Umbilical cord (tissue), 2 donors: ENCODE results near the gene IGSF21. TPM values are rescaled to one million over a fixed set of nuclear protein-coding genes. Genes with fewer than 3 reads are reported as not detected.

ENCODE experiments used
- DNase-seq: peaks from one replicate; pipeline ENCODE4 v3.0.0-alpha.2; 2015; ENCODE audit warnings: low spot score
- total RNA-seq: library from RNA; depleted of rRNA; stranded (reverse); fragments of >200 nt; gene quantifications from one replicate; pipeline ENCODE4 v1.2.3, GENCODE V29; 2014; ENCODE audit warnings: low replicate concordance; ENCODE audit not compliant: insufficient read depth

Gene IGSF21
- total RNA-seq, 1 donor from 2014 or later = 6.0 TPM

DNA sequence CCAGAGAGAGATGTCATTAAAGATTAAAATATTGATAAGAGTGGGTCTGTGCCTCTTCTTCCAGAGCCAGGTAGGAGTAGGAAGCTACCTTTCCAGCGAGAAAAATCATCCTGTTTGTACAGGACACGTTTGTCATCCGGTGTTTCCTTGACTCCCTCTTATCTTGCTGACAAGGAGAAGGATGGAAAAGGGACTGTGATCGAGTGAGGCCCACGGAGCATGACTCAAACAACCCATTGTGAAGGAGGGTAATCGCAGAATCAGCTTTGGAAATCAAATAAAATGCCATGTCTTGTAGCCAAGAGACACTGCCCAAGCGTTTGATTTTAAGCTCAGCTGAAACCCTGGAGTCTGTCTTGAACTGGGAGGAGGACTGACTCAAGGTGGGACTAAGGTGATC is 97.7 kb downstream of the IGSF21 start:
- no peak for DNase-seq

DNA sequence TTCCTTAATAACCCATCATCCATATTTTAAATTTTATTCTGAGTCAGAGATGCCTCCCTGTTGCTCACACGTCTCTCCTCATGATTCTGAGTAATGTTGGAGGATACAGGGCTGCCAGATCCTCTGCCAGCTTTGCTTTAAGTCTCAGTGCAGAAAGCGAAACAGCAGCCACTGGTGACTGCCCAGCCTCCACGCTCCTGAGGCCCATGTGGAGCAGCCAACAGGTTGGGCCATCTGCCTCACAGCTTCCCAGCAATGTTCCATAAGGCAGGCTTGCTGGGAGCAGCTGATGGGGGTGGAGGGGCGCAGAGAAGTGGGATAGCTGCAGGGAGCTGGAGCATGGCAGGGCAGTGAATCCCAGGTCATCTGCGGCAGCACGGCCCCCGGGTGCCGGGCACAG is 104.2 kb downstream of the IGSF21 start:
- peak; percentile 84 for DNase-seq

DNA sequence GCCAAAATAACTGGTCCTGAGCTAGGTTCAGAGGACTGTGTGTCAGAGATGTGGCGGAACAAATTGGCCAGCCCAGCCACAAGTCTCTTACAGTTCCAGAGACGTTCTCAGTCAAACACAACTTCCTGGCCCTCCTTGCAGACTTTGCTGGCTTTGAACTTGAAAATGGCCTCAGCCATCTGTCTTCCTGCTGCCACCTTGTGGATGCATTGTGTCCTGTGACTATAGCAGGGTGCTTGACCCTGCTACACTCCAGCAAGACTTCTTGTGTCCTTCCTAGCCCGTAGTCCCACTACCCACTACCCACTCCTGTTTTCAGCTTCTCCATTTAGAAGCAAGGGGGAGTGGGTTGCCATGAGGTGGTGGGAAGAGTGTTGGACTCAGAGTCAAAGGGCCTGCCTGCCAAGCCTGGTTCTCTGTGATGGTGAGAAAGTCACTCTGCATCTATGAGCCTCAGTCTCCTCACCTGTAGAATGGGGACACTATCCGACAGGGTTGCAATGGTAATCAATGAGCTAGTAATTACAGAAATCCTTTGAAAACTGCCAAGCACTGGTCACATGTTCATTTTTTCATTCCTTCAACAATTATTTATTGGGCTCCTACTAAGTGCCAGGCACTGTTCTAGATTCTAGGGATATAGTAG is 109.9 kb downstream of the IGSF21 start:
- no peak for DNase-seq

DNA sequence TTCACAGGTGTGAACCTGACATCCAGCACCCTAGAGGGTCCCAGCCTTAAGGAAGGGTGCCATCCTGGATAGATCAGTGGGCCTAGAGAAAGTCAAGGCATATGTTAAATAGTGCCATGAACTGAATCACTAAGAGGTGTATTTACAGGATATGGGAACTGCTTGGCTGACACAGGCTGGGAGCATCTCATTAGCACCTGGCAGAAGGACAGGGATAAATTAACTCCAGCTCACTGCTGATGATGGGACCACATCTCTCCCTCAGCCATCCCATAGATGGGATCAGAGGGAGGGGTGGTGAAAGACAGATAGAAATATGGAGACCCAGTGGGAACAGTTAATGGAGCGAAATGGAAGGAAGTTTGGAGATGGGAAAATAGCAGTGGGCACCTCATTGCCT is 122.0 kb downstream of the IGSF21 start:
- no peak for DNase-seq

DNA sequence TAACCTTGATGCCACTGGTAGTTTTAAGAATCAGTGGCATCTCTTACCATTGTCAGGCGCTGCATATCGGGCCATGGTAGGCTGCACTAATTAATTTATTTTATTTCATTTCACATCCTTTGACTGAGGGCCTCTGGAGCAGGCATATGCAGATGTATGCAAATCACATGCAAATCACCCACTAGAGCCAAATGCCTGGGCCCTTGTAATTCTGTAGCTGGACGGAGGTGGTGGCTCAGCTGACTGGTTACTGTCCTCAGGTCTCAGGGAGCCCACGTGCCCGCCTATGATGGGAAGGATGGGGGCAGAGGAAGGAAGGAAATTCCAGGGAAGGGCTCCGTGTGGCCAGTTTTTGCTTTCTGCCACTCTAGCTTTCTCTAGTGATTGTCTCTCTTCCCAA is 122.7 kb downstream of the IGSF21 start:
- DNase-seq = no peak

DNA sequence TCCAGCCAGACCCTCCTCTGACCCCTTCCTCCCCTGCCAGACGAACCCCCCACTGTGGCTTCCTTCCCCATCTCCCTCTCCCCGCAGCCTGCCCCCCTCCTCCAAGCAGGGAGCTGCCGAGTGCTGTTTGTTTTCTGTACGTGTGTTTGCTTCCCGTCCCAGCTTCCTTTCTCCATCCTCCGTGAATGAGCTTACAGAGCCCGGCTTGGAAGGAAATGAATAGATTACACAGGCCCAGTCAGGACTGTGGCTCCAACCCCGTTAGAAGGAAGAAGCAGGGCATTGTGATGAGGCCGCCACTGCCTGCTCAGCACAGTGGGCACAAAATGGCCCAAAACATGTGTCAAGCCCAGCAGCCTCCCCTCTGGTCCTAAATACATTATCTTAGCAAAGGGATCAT is 123.2 kb downstream of the IGSF21 start:
- DNase-seq = no peak

DNA sequence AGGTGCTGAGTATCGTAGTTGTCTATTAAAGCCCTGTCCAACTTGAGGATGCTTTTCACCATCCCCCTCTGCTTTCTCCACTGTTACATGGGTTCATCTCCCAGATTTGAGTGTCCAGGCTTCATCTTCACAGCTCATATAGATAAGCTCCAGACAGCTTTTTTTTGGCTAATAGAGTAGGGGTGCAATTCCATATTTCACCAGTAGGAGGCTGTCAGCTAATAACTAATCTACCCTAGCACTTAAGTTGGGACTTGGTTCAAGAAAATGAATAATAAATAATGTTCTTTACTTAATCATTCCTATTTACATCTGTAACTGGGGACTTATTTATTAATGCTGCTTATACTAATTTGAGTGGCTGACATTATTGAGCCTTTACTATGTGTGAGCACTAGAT is 124.5 kb downstream of the IGSF21 start:
- DNase-seq = no peak

DNA sequence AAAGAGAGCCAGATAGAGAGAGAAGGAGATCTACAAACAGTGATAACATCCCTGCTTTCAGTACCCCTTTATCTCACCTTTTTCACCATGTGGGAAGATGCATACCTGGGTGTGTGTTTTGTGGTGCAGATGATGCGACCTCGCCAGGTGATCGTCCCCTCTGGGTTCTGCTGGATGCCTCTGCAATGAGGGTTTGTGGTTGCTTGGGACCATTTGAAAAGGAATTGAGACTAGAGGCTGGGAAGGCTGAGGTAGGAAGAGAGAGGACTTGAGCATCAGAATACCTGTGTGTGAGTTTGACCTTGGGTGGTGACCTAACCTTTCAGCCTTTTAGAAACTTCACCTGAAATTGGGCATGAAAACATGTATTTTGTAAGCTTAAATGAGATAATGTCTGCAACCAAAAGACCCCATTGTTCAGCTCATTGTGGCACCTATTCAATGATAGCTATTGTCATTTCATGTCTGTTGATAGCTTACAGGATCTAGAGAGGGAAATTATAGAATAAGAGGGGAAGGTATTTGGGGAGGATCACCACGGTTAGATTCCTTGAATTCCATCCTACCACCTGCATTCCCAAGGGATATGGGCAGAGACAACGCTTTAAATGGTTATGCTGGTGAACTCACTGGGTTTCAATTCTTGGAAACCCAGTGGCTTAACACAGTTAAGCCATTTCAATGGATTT is 125.7 kb downstream of the IGSF21 start:
- no peak for DNase-seq

DNA sequence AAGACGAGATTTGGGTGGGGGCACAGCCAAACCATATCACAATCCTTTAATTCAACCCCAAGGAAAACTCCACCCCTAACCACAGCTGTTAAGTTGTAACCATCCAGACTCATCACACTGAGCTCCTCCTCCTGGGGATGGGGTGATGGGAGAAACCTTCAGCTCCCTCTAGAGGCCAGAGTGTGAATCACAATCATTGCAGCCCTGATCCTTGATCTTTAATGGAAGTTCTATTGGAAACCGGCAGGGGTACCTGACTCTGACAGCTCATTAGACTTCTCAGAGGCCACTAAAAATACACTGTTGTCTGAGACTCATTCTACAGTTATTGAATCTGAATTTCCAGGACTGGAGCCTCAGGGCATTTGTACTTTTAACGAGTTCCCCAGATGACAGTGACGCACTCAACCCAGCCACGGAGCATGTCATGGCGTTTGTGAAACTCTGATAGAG is 127.2 kb downstream of the IGSF21 start:
- peak; percentile 31 for DNase-seq

DNA sequence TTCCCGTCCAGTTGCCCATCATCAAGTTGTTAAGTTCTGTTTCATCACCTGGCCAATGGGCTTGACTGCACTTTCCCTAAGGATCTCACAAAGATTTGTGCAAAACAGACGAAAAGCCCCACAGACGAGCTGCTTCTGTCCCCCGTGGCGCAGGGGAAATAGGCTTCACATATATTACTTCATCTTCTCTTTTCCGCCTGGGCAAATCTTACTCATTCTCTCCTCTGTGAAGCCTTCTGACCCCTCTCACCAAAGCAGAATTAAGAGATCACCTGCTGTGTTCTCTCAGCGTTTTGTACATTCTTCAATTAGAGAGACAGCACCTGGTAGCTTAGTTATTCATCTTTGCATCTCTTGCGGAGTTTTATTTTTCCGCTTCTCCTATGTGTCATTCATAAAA is 129.8 kb downstream of the IGSF21 start:
- DNase-seq = no peak

DNA sequence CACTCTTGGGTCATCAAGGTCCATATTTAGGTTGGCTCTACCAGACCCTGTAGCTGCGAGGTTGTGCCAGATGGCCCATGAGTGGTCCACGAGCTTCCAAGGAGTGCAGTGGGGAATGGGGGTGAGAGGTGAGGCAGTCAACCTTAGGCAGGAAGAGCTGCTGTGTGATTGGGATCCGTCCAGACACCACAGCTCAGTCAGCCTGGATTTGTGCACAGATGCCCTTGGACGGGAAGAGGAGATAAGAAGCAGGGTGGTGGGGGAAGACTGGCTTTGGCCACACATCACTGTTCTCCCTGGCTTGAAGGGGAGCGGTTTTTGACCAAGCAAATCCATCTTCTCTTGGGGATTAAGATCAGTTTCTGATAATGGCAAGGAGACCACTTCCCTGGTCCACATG is 130.6 kb downstream of the IGSF21 start:
- DNase-seq = no peak

DNA sequence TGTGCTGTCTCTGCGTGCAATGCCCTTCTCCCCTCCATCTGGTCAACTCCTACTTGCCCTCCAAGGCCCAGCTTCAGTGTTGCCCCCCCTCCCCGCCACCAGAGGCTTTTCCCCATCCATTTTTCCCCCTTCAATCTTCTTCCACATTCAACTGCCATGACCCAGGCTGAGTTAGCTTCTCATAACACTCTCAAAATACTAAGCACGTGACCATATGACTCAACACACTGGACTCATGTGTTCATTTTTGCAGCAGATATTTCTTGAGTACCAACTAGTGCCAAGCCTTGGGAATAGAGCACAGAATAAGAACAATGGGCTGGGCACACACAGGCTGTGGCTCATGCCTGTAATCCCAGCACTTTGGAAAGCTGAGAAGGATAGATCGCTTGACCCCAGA is 132.1 kb downstream of the IGSF21 start:
- DNase-seq = no peak

DNA sequence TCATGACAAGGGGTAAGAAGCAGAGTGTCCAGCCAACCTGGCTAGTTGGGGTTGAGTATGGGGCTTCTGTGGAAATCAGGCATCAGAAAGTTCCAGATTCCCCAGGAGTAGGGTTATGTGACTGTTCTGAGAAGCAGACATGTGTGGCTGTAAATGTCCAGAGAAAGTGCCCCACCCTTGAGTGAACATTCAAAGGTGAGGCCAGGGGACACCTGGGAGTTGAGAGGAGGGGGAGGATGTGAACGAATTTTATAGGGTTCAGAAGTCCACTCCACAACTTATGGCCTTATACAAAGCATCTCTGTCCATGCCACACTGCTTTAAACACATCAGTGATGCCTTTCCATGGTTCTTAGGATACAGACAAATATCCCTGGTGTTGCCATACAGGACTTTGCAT is 133.3 kb downstream of the IGSF21 start:
- DNase-seq = no peak

DNA sequence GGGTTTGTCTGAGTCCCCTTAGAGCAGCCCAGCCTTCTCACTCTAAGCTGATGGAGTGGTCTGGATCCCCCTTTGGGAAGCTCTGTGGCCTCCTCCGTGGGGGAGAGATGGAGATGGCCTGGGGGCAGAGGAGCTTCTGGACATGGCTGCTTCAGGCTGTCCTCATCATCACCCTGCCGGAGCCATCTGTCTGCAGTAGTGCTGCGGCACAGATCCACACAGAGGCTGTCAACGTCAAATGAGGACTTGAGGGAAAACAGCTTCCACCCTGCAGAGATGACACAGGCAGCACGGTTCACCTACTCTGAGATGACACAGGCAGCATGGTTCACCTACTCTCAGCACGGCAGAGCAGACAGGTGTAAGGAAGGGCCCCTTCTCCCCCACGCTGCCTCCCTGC is 134.3 kb downstream of the IGSF21 start:
- DNase-seq = no peak

DNA sequence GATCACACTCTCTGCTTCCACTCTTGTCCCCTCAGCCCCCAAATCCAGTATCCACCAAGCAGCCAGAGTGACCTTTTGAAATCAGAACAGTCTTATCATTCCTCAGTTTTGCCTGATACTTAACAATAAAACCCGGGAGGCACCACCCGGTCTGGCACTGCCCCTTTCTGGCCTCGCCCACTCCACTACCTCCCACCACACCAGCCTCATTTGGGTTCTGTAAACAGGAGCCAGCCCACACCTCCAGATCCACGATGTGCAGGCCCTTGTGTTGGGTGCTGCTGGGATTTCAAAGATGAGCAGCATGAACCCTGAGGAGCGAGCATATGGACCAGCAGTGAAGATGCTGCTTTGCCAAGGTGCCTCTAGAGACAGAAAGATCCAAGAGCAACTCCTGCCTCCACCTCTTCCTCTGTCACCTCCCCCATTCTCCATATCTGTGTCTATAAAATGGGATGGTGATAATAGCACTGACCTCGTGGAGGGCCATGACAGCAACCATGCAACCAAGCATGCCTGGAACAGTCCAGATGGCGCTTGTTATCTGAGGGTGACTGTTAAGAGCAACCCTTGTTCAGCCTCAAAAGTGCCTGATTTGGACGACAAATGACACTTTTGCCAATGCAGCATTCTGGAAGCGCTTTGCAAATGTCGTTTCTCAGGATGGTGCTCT is 136.0 kb downstream of the IGSF21 start:
- DNase-seq = no peak

DNA sequence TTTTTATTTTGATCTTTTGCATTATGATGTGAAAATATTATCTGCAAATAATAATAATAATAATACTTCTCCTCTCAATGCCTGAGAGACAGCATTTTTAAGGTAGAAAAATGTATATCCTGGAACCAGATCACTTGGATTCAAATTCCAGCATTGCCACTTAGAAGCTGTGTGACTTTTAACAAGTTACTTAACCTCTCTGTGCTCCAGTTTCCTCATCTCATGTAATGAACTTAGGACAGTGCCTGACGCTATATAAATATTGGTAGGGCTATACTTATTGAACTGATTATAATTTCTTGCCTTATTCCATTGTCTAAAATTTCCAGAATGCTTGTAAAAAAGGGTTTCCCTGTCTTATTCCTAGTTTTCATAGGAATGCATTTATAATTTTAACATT is 137.2 kb downstream of the IGSF21 start:
- no peak for DNase-seq

DNA sequence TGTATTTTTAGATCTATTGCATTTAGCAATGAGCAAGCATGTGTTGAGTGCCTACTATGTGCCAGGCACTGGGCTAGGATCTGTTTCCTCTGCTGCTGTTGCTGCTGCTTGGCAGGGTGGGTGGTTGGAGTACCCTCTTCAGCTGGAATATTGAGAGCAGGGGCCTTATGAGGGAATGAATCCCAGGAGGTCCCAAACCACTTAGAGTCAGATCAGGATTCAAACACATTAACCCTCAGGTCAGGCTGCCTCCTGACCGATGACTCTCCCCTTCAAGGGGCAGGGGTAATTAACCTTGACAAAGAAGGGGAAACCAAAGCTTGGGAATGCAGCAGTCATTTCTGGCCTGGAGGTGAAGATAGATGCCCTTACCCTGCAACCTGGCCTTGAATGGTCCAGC is 138.0 kb downstream of the IGSF21 start:
- no peak for DNase-seq

DNA sequence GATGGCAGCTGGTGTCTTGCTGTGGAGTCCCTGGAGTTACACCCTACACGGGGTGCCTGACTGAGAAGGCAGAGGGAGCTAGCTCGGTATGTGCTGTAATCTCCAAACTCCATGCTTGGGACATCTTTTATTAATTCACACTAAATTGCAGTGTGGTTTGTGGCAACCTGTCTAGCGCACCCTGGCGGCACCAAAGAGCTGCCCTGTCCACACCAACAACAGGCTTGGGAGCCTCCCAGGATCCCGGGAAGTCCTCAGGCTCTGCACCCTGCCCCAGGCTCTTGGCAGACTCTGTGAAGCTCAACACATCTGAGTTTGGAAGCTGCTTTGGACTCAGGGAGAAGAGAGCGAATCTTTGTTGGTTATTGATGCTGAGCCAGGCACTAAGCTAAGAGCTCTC is 138.9 kb downstream of the IGSF21 start:
- no peak for DNase-seq

DNA sequence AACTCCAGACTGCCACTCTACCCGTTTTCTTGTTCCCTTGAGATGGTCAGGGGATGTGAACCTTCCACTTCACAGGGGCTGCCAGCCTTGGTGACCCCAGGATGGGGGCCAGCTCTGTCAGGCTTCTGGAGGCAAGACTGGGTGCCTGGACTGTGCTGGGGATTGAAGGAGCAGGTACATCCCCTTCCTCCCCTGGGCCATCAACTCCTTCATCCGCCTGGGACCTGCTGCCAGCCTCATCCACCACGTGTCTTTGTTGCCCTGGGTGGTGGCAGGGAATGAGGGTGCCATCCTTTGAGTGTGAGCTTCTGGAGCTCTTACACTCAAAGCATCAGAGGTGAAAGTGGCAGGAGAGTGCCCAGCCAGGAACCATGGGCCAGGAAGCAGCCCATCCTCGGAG is 139.6 kb downstream of the IGSF21 start:
- DNase-seq = no peak

DNA sequence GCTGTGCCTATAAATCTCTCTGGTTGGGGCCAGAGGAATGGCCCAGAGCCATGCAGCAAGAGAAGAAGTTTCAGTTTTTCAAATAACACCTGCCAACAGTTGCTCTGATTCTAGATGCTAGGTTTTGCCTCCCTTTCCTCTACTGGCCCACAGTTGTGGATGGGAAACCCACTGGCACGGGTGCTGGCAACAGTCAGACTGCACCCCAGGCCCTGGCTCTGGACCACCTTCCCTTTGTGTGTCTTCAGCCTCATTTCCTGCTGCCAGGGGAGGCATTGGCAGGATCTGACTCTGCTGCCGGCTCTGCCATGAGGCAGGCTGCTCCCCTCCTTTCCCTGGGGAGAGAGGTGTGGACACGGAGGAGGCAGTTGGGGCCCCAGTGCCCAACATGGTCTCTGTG is 142.0 kb downstream of the IGSF21 start:
- DNase-seq = no peak

DNA sequence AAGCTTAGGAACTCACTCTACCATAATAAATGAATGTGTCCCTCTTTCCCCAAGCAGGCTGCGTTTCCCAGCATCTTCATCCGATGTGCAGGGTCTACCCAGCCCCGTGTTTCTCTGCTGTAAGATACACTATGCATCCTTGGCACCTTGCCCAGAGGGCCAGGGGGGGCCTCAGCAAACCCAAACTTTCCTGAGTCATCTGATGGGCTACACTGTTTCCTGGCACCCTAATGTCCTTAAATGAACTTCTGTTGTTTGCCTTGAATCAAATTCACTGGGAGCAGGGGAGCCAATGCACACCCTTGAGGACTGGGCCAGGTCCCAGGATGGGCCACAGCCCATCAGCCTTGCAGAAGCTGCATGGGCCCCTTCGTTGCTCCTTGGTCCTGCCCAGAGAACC is 145.5 kb downstream of the IGSF21 start:
- no peak for DNase-seq

DNA sequence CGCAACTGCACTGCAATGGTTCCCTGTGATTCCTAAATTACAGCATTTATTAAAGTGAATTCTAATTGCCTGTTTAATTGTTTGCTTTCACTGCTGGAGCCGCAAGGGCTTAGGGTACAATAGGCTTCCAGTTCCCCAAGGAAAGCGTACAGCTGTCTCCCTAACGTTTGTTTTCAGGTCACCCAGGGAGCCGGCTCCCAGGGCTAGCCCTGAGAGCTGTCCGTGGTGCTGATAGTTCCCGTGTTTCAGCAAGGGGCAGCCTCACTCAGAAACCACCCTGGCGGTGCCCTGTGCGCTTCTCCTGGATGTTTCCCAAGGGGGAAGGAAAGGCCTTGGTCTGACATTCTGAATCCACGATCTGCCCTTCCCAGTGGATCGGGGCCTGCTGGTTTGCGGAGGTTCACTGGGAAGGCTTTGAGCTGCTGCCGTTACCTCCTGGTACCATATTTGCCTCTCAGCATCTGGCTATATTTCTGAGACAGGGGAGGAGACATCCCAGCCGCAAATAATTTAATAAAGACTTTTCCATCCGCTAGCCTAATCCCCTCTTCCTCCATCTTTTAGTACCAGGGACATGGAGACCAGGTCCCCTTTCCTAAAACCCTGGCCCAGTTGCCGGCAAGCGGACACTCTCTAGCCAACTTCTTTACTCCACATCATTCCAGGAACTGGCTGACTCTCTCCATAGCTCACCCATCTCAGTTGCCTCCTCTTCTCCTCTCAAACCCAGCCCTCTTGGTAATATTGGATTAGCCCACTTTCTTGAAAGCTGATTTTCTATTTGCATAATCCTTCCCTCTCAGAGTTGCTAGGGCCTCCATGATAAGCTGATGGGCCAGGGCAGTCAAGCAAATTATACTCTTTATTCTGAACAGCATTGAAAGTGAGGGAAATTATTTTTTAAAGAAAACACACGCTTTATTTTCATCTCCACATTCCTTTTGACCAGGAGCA is 149.0 kb downstream of the IGSF21 start:
- DNase-seq = peak; percentile 63
